ENCODE measurements around the gene TMEM131. TPM values are rescaled to one million over a fixed set of nuclear protein-coding genes. Genes with fewer than 3 reads are reported as not detected.
"Not testable (repeated sequence)": the region's sequence is repeated elsewhere in the genome, so short reads cannot be mapped to it uniquely, and the experiment has no call there.

The TMEM131 gene
- total RNA-seq, 1 donor: 43.6 TPM

- DNase-seq (ENCODE audit: low read depth): no peak
- no peak overlapping the region for H3K4me3 ChIP-seq (ENCODE audit: low read depth, low read length)
- TF ChIP-seq CTCF (IDR thresholded peaks at IDR 0.05; ENCODE audit: insufficient read depth, low read depth, low read length): no peak
Observed at GRCh38 chr2:97901862-97902261, 93.9 kb downstream of the TMEM131 start.

- no peak overlapping the region for H3K4me3 ChIP-seq (ENCODE audit: low read depth, low read length)
- peak; percentile 61 for DNase-seq (ENCODE audit: low read depth)
- no peak for TF ChIP-seq CTCF (IDR thresholded peaks at IDR 0.05; ENCODE audit: insufficient read depth, low read depth, low read length)
Observed at GRCh38 chr2:97900806-97901205, 94.9 kb downstream of the TMEM131 start.

- not testable (repeated sequence) for DNase-seq (ENCODE audit: low read depth); H3K4me3 ChIP-seq (ENCODE audit: low read depth, low read length)
Observed at GRCh38 chr2:97893042-97893441, 102.7 kb downstream of the TMEM131 start.

- no peak for TF ChIP-seq CTCF (IDR thresholded peaks at IDR 0.05; ENCODE audit: insufficient read depth, low read depth, low read length)
- DNase-seq (ENCODE audit: low read depth): no peak
Observed at GRCh38 chr2:97891611-97892010, 104.1 kb downstream of the TMEM131 start.

GRCh38 chr2:97889156-97889555, 106.6 kb downstream of the TMEM131 start:
- H3K4me3 ChIP-seq (ENCODE audit: low read depth, low read length): no peak overlapping the region
- no peak for DNase-seq (ENCODE audit: low read depth)
- TF ChIP-seq CTCF (IDR thresholded peaks at IDR 0.05; ENCODE audit: insufficient read depth, low read depth, low read length): no peak

More at GRCh38 chr2:97891611-97892010, 104.1 kb downstream of the TMEM131 start:
- no peak overlapping the region for H3K4me3 ChIP-seq (ENCODE audit: low read depth, low read length)

GRCh38 chr2:97885841-97886240, 109.9 kb downstream of the TMEM131 start:
- no peak for DNase-seq (ENCODE audit: low read depth)
- no peak overlapping the region for H3K4me3 ChIP-seq (ENCODE audit: low read depth, low read length)
- no peak for TF ChIP-seq CTCF (IDR thresholded peaks at IDR 0.05; ENCODE audit: insufficient read depth, low read depth, low read length)

- no peak overlapping the region for H3K4me3 ChIP-seq (ENCODE audit: low read depth, low read length)
- no peak for TF ChIP-seq CTCF (IDR thresholded peaks at IDR 0.05; ENCODE audit: insufficient read depth, low read depth, low read length)
- no peak for DNase-seq (ENCODE audit: low read depth)
Observed at GRCh38 chr2:97880334-97880733, 115.4 kb downstream of the TMEM131 start.

Measured in fibroblast of villous mesenchyme (primary cell).